Gastrocnemius medialis (tissue), 4 donors: ENCODE results near the gene UNC5A. TPM values are rescaled to one million over a fixed set of nuclear protein-coding genes. Genes with fewer than 3 reads are reported as not detected.

ENCODE experiments used
- ATAC-seq, 2 donors: fragments of 150-250 bp; one replicate each; pipeline ENCODE4 v1.9.1; 2016
- DNase-seq, 2 donors: peaks; one replicate each; pipeline ENCODE4 v3.0.0-alpha.2; 2019
- H3K27ac ChIP-seq, 4 donors: fragments of 200-600 bp; sonication (generic); 1 replicate in 1 of 4; 2 replicates in 3 of 4; pipeline ENCODE4 v1.5.1; 2016 to 2018; ENCODE audit warnings: mild to moderate bottlenecking in 2 of 4, moderate library complexity in 1 of 4
- H3K27me3 ChIP-seq, 3 donors: fragments of 200-600 bp; sonication (generic) in 2 of 3; 1 replicate in 1 of 3; 2 replicates in 2 of 3; pipeline versions ENCODE4 v1.5.1 to v1.6.0; 2016 to 2019; ENCODE audit warnings: mild to moderate bottlenecking in 1 of 3, moderate library complexity in 1 of 3
- H3K36me3 ChIP-seq, 2 donors: fragments of 200-600 bp; sonication (generic) in 1 of 2; one replicate each; pipeline ENCODE4 v1.5.1; 2017 to 2018
- H3K4me1 ChIP-seq, 2 donors: fragments of 200-600 bp; sonication (generic) in 1 of 2; one replicate each; pipeline ENCODE4 v1.5.1; 2016 to 2017; ENCODE audit warnings: mild to moderate bottlenecking in 2 of 2
- H3K4me3 ChIP-seq, 4 donors: fragments of 200-600 bp; sonication (generic) in 3 of 4; 1 replicate in 1 of 4; 2 replicates in 3 of 4; pipeline ENCODE4 v1.5.1; 2016 to 2019; ENCODE audit warnings: mild to moderate bottlenecking in 2 of 4
- H3K9me3 ChIP-seq, 3 donors: fragments of 200-600 bp; sonication (generic) in 2 of 3; 1 replicate in 1 of 3; 2 replicates in 2 of 3; pipeline ENCODE4 v1.5.1; 2016 to 2019
- POLR2A ChIP-seq, 2 donors: fragments of 450-650 bp; IDR thresholded peaks; one replicate each; pipeline ENCODE4 v1.6.1; 2017; ENCODE audit warnings: antibody characterized with exemption in 2 of 2, mild to moderate bottlenecking in 2 of 2, moderate library complexity in 2 of 2
- in situ Hi-C, 4 donors: fragments of 200-750 bp; cut with MboI; loops; one replicate each; pipeline versions ENCODE4 v1.15.0 to v1.8.0; 2017; ENCODE audit warnings: low sequenced_read_pairs in 4 of 4
- intact Hi-C: fragments of 100-400 bp; cut with DNase I; formaldehyde crosslinking; loops from one replicate; pipeline ENCODE4 v1.15.1; 2023; ENCODE audit warnings: low total_unique reads
- total RNA-seq, 4 donors: library from RNA; depleted of rRNA; stranded (reverse); fragments of >200 nt; gene quantifications; one replicate each; pipeline versions ENCODE4 v1.1.0 to v1.2.3, GENCODE V29; 2016
- TF ChIP-seq, protein P1 (sequence below), 5 experiments: fragments of 450-650 bp in 3 of 5; fragments of 200-600 bp in 2 of 5; sonication (generic) in 2 of 5; IDR thresholded peaks in 4 of 5; conservative IDR thresholded peaks in 1 of 5; 1 replicate in 4 of 5; 2 replicates in 1 of 5; pipeline ENCODE4 v1.5.1; 2016 to 2019; ENCODE audit warnings: antibody characterized with exemption in 5 of 5, mild to moderate bottlenecking in 3 of 5, moderate library complexity in 3 of 5

UNC5A gene
- total RNA-seq, 4 donors from 2014 or later, result 0.10 to 0.55 TPM; not detected in 2

DNA sequence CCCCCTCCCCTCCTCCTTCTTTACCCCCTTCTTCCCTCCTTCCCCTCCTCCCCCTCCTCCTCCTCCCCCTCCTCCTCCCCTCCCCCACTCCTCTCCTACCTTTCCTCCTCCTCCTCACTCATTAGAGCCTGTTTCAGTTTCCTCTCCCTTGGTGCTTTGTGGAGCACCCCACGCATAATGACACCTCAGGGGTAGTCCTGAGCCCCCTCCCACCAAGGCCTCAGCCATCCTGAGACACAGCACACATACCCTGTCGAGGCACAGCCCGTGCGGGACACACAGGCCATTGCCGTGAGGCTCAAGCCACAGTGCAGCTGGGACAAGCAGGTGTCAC is 53.4 kb downstream of the UNC5A start:
- H3K27ac ChIP-seq, result no peak overlapping the region
- DNase-seq (no peak), ATAC-seq (no peak)
- no peaks in the 10 kb centered on the region for H3K4me1 ChIP-seq
- peaks cover 12 to 42% (median 36%) of the 10 kb centered on the region in 3 donors for H3K27me3 ChIP-seq
- no peak for TF ChIP-seq POLR2A (IDR thresholded peaks at IDR 0.05)
- TF ChIP-seq, protein P1, sequence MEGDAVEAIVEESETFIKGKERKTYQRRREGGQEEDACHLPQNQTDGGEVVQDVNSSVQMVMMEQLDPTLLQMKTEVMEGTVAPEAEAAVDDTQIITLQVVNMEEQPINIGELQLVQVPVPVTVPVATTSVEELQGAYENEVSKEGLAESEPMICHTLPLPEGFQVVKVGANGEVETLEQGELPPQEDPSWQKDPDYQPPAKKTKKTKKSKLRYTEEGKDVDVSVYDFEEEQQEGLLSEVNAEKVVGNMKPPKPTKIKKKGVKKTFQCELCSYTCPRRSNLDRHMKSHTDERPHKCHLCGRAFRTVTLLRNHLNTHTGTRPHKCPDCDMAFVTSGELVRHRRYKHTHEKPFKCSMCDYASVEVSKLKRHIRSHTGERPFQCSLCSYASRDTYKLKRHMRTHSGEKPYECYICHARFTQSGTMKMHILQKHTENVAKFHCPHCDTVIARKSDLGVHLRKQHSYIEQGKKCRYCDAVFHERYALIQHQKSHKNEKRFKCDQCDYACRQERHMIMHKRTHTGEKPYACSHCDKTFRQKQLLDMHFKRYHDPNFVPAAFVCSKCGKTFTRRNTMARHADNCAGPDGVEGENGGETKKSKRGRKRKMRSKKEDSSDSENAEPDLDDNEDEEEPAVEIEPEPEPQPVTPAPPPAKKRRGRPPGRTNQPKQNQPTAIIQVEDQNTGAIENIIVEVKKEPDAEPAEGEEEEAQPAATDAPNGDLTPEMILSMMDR (IDR thresholded peaks at IDR 0.05 in 4 of 5, conservative IDR thresholded peaks at IDR 0.05 in 1 of 5), result no peak
- in situ Hi-C loops, result no loop called here
- no peaks in the 10 kb centered on the region for H3K36me3 ChIP-seq
- intact Hi-C loops, result no loop called here
- no peaks in the 10 kb centered on the region for H3K9me3 ChIP-seq
- no peak overlapping the region for H3K4me3 ChIP-seq

DNA sequence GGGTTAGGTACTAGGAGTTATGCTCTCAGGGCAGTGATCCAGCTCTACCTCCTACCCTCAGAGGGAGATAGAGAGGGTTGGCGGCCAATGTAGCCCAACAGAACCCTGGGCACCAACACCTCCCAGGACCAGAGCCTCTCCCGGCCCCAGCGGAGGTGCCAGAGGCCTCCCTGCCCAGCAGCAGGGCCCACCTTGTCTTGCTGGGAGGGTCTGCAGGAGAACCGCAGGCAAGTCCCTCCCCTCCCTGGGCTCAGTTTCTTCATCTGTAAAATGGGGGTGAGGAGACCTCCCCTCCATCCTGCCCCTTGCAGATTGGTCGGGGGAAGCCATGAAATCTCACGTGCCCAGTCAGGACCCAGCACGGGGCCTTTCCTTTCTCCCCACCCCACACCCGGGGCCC is 54.4 kb downstream of the UNC5A start:
- no peak for ATAC-seq
- Histone ChIP-seq H3K36me3 (no peaks in the 10 kb centered on the region), H3K4me1 (no peaks in the 10 kb centered on the region), H3K9me3 (no peaks in the 10 kb centered on the region), H3K27ac (no peak overlapping the region), H3K27me3 (peaks cover 12 to 42% (median 39%) of the 10 kb centered on the region in 3 donors), H3K4me3 (no peak overlapping the region)
- intact Hi-C loops, result no loop called here
- in situ Hi-C loops, result no loop called here
- no peak for DNase-seq
- TF ChIP-seq POLR2A (IDR thresholded peaks at IDR 0.05), result no peak
- TF ChIP-seq, protein P1 (IDR thresholded peaks at IDR 0.05 in 4 of 5, conservative IDR thresholded peaks at IDR 0.05 in 1 of 5), result no peak

DNA sequence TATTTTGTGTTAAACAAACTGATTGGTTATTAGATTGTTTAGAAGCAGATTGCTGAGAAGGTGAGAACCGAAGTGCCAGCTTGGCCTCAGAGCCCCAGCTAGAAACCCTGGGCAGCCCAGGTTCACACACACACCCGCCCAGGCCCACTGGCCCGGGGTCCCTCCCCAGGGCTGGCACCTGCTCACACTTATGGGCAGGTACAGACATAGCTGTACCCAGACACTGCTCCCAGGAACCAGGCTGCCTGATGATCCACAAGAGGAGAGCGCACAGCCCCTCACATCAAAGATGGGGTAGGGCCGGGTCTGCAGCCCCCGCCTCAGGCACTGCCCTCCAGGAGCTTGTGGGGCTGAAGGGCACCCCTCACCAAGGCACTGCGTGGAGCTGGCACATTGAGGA is 55.6 kb downstream of the UNC5A start:
- ATAC-seq (no peak), DNase-seq (no peak)
- H3K27me3 ChIP-seq, result peaks cover 12 to 40% (median 39%) of the 10 kb centered on the region in 3 donors
- in situ Hi-C loops (no loop called here), intact Hi-C loops (no loop called here)
- no peak overlapping the region for H3K4me3 ChIP-seq
- no peaks in the 10 kb centered on the region for H3K9me3 ChIP-seq
- H3K27ac ChIP-seq, result no peak overlapping the region
- H3K4me1 ChIP-seq, result no peaks in the 10 kb centered on the region
- H3K36me3 ChIP-seq, result no peaks in the 10 kb centered on the region
- TF ChIP-seq POLR2A (IDR thresholded peaks at IDR 0.05), result no peak
- TF ChIP-seq, protein P1 (IDR thresholded peaks at IDR 0.05 in 4 of 5, conservative IDR thresholded peaks at IDR 0.05 in 1 of 5), result no peak

DNA sequence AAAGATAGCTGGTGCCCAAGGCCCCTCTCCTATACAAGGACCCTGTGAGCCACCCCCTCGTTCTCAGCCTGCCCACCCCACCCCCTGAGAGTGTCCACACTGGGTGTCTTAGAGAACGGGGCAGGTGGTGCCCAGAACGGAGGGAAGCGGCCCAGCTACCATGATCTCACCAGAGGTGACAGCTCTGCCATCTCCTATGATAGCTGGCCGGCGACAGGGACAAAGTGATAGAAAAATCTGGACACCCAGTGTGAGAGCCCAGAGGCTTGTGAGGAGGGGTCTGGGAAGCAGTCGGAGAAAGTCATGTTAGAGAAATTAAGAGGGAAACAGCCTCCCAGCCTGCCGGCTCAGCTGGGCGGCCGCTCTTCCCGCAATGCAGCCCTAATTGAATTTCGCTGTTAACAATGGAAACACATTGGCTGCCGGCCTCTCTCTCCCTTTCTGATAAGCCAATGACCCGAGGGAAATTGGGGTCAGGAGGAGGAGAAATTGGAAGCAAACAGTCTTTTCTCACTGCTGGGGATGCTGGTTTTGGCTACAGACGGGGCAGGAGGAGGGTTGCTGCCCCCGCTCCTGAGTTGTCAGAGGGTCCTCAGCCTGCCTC is 56.5 kb downstream of the UNC5A start:
- Histone ChIP-seq H3K27me3 (peaks cover 12 to 38% (median 36%) of the 10 kb centered on the region in 3 donors), H3K4me1 (no peaks in the 10 kb centered on the region), H3K27ac (no peak overlapping the region), H3K4me3 (no peak overlapping the region), H3K9me3 (no peaks in the 10 kb centered on the region), H3K36me3 (no peaks in the 10 kb centered on the region)
- TF ChIP-seq POLR2A (IDR thresholded peaks at IDR 0.05), result no peak
- TF ChIP-seq, protein P1 (IDR thresholded peaks at IDR 0.05 in 4 of 5, conservative IDR thresholded peaks at IDR 0.05 in 1 of 5), result no peak
- intact Hi-C loops (no loop called here), in situ Hi-C loops (no loop called here)
- DNase-seq, result no peak
- ATAC-seq, result no peak

DNA sequence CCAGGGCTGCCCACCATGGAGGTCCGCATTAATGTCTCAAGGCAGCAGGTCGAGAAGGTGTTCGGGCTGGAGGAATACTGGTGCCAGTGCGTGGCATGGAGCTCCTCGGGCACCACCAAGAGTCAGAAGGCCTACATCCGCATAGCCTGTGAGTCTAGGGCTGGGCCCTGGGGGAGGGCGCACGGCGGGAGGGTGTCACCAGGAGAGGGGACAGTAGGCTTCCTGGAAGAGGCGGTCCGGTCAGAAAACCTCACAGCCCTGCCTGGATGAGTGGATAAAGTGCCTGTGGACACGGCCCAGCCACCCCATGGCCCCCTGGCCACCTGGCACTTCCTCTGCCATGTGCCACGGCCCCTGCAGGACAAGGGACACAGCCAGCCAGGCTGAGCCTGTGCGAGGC is 57.8 kb downstream of the UNC5A start:
- peaks cover 10 to 32% (median 28%) of the 10 kb centered on the region in 3 donors for H3K27me3 ChIP-seq
- no peak overlapping the region for H3K4me3 ChIP-seq
- TF ChIP-seq, protein P1 (IDR thresholded peaks at IDR 0.05 in 4 of 5, conservative IDR thresholded peaks at IDR 0.05 in 1 of 5), result no peak
- no peak for TF ChIP-seq POLR2A (IDR thresholded peaks at IDR 0.05)
- H3K27ac ChIP-seq, result no peak overlapping the region
- no peaks in the 10 kb centered on the region for H3K9me3 ChIP-seq
- intact Hi-C loops, result no loop called here
- H3K36me3 ChIP-seq, result no peaks in the 10 kb centered on the region
- in situ Hi-C loops, result no loop called here
- DNase-seq (no peak), ATAC-seq (no peak)
- no peaks in the 10 kb centered on the region for H3K4me1 ChIP-seq
